C4-2B (cell line): ENCODE data around the gene SLC37A4.

Experiments
- ZFX ChIP-seq: fragments of 450-650 bp; IDR thresholded peaks from 2 replicates; pipeline ENCODE4 v1.6.1; 2017
- TF ChIP-seq, protein P1 (sequence below): fragments of 450-650 bp; conservative IDR thresholded peaks from 2 replicates; pipeline ENCODE4 v1.5.1; 2017; ENCODE audit warnings: mild to moderate bottlenecking

GRCh38 chr11:119016216-119017009 lies 14.3 kb downstream of the SLC37A4 start:
- TF ChIP-seq, protein P1, sequence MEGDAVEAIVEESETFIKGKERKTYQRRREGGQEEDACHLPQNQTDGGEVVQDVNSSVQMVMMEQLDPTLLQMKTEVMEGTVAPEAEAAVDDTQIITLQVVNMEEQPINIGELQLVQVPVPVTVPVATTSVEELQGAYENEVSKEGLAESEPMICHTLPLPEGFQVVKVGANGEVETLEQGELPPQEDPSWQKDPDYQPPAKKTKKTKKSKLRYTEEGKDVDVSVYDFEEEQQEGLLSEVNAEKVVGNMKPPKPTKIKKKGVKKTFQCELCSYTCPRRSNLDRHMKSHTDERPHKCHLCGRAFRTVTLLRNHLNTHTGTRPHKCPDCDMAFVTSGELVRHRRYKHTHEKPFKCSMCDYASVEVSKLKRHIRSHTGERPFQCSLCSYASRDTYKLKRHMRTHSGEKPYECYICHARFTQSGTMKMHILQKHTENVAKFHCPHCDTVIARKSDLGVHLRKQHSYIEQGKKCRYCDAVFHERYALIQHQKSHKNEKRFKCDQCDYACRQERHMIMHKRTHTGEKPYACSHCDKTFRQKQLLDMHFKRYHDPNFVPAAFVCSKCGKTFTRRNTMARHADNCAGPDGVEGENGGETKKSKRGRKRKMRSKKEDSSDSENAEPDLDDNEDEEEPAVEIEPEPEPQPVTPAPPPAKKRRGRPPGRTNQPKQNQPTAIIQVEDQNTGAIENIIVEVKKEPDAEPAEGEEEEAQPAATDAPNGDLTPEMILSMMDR, result no peak
- no peak for TF ChIP-seq ZFX
